DMS79 treated with DMSO at 0.1 percent for 48 hours (cell line): Measurements from ENCODE around the gene GP1BB.

Source experiments
- DNase-seq: peaks from one replicate; lab custom pipeline; 2025; lab: John Stamatoyannopoulos, UW

GP1BB gene

GRCh38 chr22:19727310-19728150 lies 4.2 kb downstream of the GP1BB start:
- DNase-seq, result no peak

- DNase-seq, result no peak
Measured at GRCh38 chr22:19728271-19728670, 4.9 kb downstream of the GP1BB start.

GRCh38 chr22:19728836-19729235 lies 5.5 kb downstream of the GP1BB start:
- no peak for DNase-seq

GRCh38 chr22:19729507-19729906 lies 6.2 kb downstream of the GP1BB start:
- DNase-seq, result no peak

- no peak for DNase-seq
Measured at GRCh38 chr22:19730198-19730597, 6.9 kb downstream of the GP1BB start.

GRCh38 chr22:19730655-19731360 lies 7.5 kb downstream of the GP1BB start:
- DNase-seq, result peak; percentile 22

GRCh38 chr22:19731361-19732135 lies 8.2 kb downstream of the GP1BB start:
- no peak for DNase-seq

GRCh38 chr22:19732403-19733113 lies 9.2 kb downstream of the GP1BB start:
- no peak for DNase-seq

- DNase-seq, result no peak
Measured at GRCh38 chr22:19733755-19734154, 10.4 kb downstream of the GP1BB start.

GRCh38 chr22:19734163-19734562 lies 10.8 kb downstream of the GP1BB start:
- DNase-seq, result no peak

- DNase-seq, result no peak
Measured at GRCh38 chr22:19734837-19735382, 11.6 kb downstream of the GP1BB start.

- no peak for DNase-seq
Measured at GRCh38 chr22:19735665-19736510, 12.5 kb downstream of the GP1BB start.

GRCh38 chr22:19737846-19738663 lies 14.7 kb downstream of the GP1BB start:
- no peak for DNase-seq

- no peak for DNase-seq
Measured at GRCh38 chr22:19738664-19739447, 15.5 kb downstream of the GP1BB start.

- DNase-seq, result no peak
Measured at GRCh38 chr22:19739448-19739895, 16.1 kb downstream of the GP1BB start.

GRCh38 chr22:19739911-19740449 lies 16.6 kb downstream of the GP1BB start:
- DNase-seq, result no peak

- no peak for DNase-seq
Measured at GRCh38 chr22:19740586-19740985, 17.2 kb downstream of the GP1BB start.

GRCh38 chr22:19741053-19741452 lies 17.7 kb downstream of the GP1BB start:
- DNase-seq, result no peak
